ENCODE results near the gene MRC2.

GRCh38 chr17:62627904-62628633, 599 bp downstream of the MRC2 start:
- TF ChIP-seq POLR2AphosphoS5 (IDR thresholded peaks at IDR 0.05; ENCODE audit: low read depth, low read length): no peak
- 0 out of 2 replicates have a peak, but pooled peaks have one; percentile 16 for TF ChIP-seq TAF1 (IDR thresholded peaks at IDR 0.05; ENCODE audit: borderline replicate concordance, insufficient read depth, low read length)
- TF ChIP-seq SIN3A (IDR thresholded peaks at IDR 0.05; ENCODE audit: borderline replicate concordance, insufficient read depth, low read length): peak; percentile 84; the same call in 1 of the 2 replicates

Measured in PFSK-1 (cell line).